ENCODE measurements around the gene TRAF2. TPM values are rescaled to one million over a fixed set of nuclear protein-coding genes. Genes with fewer than 3 reads are reported as not detected.

TRAF2 gene
- total RNA-seq, 2 experiments from 2014 or later, result 37.4 to 46.2 TPM

- ChIA-PET POLR2A (no interaction called here), CTCF (interaction anchor here (0.5 kb wide), 1 partner anchor 150 kb away, joined by 3 read pairs; no protein-coding TSS in a partner anchor)
- Mint-ChIP-seq H3K36me3 (ENCODE audit: low read depth) (peaks cover 25% of the 10 kb centered on the region), H3K27me3 (no peaks in the 10 kb centered on the region), H3K9me3 (ENCODE audit: low read depth) (no peaks in the 10 kb centered on the region), H3K4me1 (peaks cover 17% of the 10 kb centered on the region), H3K4me3 (no peak overlapping the region), H3K27ac (no peak overlapping the region)
- intact Hi-C loops (cut with DNase I, micrococcal nuclease), result no loop called here
- ATAC-seq, result no peak
- no peak for DNase-seq
These were observed 49.3 kb downstream of the TRAF2 start for GRCh38 chr9:136935651-136936050.

DNA sequence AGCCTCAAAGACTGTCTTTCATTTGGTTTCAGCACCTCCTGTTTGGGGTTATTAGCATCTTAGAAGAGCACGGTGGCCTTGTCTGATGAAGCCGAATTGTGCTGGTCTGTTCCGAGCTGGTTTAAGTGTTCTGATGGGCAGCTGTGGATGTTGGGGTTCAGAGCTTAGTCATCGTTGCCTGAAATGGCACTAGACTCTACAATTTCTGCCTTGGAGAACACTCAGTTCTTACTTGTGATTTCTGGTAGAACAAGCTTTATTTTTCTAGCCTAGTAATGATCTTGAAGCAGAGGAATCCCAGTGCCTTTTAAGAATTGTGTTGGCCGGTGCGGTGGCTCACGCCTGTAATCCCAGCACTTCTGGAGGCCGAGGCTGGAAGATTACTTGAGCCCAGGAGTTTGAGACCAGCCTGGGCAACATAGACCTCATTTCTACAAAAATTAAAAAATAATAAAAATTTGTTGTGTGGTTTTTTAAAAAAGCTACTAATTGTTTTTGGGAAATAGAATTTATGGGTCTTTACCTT, 50.4 kb downstream of the TRAF2 start:
- POLR2A ChIA-PET, result no interaction called here

GRCh38 chr9:136937186-136938001, 51.1 kb downstream of the TRAF2 start:
- ATAC-seq (no peak), DNase-seq (no peak)
- no peak overlapping the region for H3K4me3 Mint-ChIP-seq
- no peaks in the 10 kb centered on the region for H3K27me3 Mint-ChIP-seq
- ChIA-PET CTCF (no interaction called here), POLR2A (no interaction called here)
- no peak overlapping the region for H3K27ac Mint-ChIP-seq
- H3K36me3 Mint-ChIP-seq (ENCODE audit: low read depth), result peaks cover 32% of the 10 kb centered on the region
- H3K9me3 Mint-ChIP-seq (ENCODE audit: low read depth), result no peaks in the 10 kb centered on the region
- intact Hi-C loops (cut with DNase I, micrococcal nuclease), result no loop called here
- peaks cover 5% of the 10 kb centered on the region for H3K4me1 Mint-ChIP-seq

More for the DNA sequence above, 50.4 kb downstream of the TRAF2 start:
- CTCF ChIA-PET, result interaction anchor here (0.6 to 0.7 kb wide), 2 partner anchors 120 to 129 kb away, joined by 3 read pairs; no protein-coding TSS in a partner anchor
- Mint-ChIP-seq H3K9me3 (ENCODE audit: low read depth) (no peaks in the 10 kb centered on the region), H3K36me3 (ENCODE audit: low read depth) (peaks cover 31% of the 10 kb centered on the region), H3K4me3 (no peak overlapping the region), H3K4me1 (peaks cover 12% of the 10 kb centered on the region), H3K27me3 (no peaks in the 10 kb centered on the region), H3K27ac (peak overlapping the region; percentile 24)
- ATAC-seq (no peak), DNase-seq (no peak)
- intact Hi-C loops (cut with DNase I, micrococcal nuclease), result no loop called here

- Mint-ChIP-seq H3K9me3 (ENCODE audit: low read depth) (no peaks in the 10 kb centered on the region), H3K4me3 (no peak overlapping the region), H3K36me3 (ENCODE audit: low read depth) (peaks cover 37% of the 10 kb centered on the region), H3K27ac (no peak overlapping the region), H3K4me1 (peaks cover 4% of the 10 kb centered on the region), H3K27me3 (no peaks in the 10 kb centered on the region)
- ChIA-PET POLR2A (no interaction called here), CTCF (interaction anchor here (0.7 to 0.8 kb wide), 2 partner anchors 96 to 137 kb away, joined by 3 read pairs; no protein-coding TSS in a partner anchor)
- ATAC-seq (no peak), DNase-seq (no peak)
- intact Hi-C loops (cut with DNase I, micrococcal nuclease), result no loop called here
These were observed 53.2 kb downstream of the TRAF2 start for GRCh38 chr9:136939431-136939995.

GRCh38 chr9:136939996-136940525, 53.7 kb downstream of the TRAF2 start:
- H3K9me3 Mint-ChIP-seq (ENCODE audit: low read depth), result no peaks in the 10 kb centered on the region
- no peak overlapping the region for H3K27ac Mint-ChIP-seq
- peaks cover 37% of the 10 kb centered on the region for H3K36me3 Mint-ChIP-seq (ENCODE audit: low read depth)
- no peak for DNase-seq
- intact Hi-C loops (cut with DNase I, micrococcal nuclease), result loop anchor here in 1 of 2 experiments (5.0 kb wide), 2 partner anchors 38 to 93 kb away; partner anchors contain the start of gene PHPT1
- POLR2A ChIA-PET, result no interaction called here
- CTCF ChIA-PET, result no interaction called here
- peaks cover 8% of the 10 kb centered on the region for H3K4me1 Mint-ChIP-seq
- no peak overlapping the region for H3K4me3 Mint-ChIP-seq
- no peaks in the 10 kb centered on the region for H3K27me3 Mint-ChIP-seq
- ATAC-seq, result no peak

GRCh38 chr9:136940526-136941230, 54.4 kb downstream of the TRAF2 start:
- peaks cover 9% of the 10 kb centered on the region for H3K4me1 Mint-ChIP-seq
- intact Hi-C loops (cut with DNase I, micrococcal nuclease), result loop anchor here in 1 of 2 experiments (5.0 kb wide), 2 partner anchors 38 to 93 kb away; partner anchors contain the start of gene PHPT1
- H3K27ac Mint-ChIP-seq, result no peak overlapping the region
- DNase-seq, result no peak
- CTCF ChIA-PET, result no interaction called here
- no peak for ATAC-seq
- no peak overlapping the region for H3K4me3 Mint-ChIP-seq
- no peaks in the 10 kb centered on the region for H3K9me3 Mint-ChIP-seq (ENCODE audit: low read depth)
- H3K27me3 Mint-ChIP-seq, result no peaks in the 10 kb centered on the region
- POLR2A ChIA-PET, result no interaction called here
- H3K36me3 Mint-ChIP-seq (ENCODE audit: low read depth), result peaks cover 37% of the 10 kb centered on the region

DNA sequence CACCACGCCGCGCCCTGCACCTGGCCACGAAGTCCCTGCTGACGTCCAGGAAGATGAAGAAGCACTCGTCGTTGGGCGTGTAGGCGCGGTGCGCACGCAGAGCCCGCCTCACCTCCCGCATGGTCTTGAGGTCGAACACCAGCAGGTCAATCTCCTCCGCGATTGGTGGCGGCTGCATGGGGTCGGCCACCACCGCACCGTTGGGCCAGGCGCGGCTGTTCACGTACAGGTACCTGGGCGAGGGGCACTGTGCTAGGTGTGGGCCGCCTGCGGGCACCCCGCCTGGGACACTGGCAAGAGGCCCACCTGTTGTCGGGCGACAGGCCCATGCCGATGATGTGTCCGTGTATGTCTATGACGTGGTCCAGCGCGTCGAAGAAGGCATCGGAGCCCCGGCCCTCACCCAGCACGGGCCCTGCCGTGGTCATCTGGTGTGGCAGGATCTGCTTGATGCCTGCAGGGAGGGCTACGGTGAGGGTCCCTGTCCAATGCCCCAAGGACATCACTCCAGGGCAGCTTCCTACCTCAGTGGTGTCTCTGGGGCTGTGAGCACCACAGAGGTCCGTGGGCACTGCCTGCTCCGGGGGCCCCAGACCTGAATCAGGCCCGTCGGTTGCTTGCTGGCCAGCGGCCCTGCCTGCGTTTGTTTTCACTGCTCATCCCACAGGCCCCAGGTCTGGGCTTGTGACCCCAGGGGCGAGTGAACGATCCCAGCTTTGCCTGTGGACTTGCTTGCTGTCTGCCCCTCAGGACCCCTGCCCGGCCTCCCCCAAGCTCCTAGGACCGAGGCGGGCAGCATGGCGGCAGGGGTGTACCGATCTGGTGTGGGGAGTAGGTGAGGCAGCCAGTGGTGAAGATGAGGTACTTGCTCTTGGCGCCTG, 55.2 kb downstream of the TRAF2 start:
- intact Hi-C loops (cut with DNase I, micrococcal nuclease), result loop anchor here in 1 of 2 experiments (5.0 kb wide), 2 partner anchors 39 to 94 kb away; partner anchors contain the start of gene PHPT1
- ChIA-PET POLR2A (no interaction called here), CTCF (no interaction called here)
- Mint-ChIP-seq H3K27me3 (no peaks in the 10 kb centered on the region), H3K36me3 (ENCODE audit: low read depth) (peaks cover 34% of the 10 kb centered on the region), H3K4me3 (no peak overlapping the region), H3K4me1 (peaks cover 9% of the 10 kb centered on the region), H3K9me3 (ENCODE audit: low read depth) (no peaks in the 10 kb centered on the region), H3K27ac (no peak overlapping the region)
- ATAC-seq, result no peak
- no peak for DNase-seq

- POLR2A ChIA-PET, result no interaction called here
- DNase-seq (no peak), ATAC-seq (no peak)
- intact Hi-C loops (cut with DNase I, micrococcal nuclease), result loop anchor here in 1 of 2 experiments (5.0 kb wide), 2 partner anchors 40 to 95 kb away; partner anchors contain the start of gene PHPT1
- peaks cover 9% of the 10 kb centered on the region for H3K4me1 Mint-ChIP-seq
- peak overlapping the region; percentile 77 for H3K4me3 Mint-ChIP-seq
- peaks cover 29% of the 10 kb centered on the region for H3K36me3 Mint-ChIP-seq (ENCODE audit: low read depth)
- no peaks in the 10 kb centered on the region for H3K9me3 Mint-ChIP-seq (ENCODE audit: low read depth)
- no peaks in the 10 kb centered on the region for H3K27me3 Mint-ChIP-seq
- no peak overlapping the region for H3K27ac Mint-ChIP-seq
- CTCF ChIA-PET, result interaction anchor here (0.6 kb wide), 1 partner anchor 18 kb away, joined by 3 read pairs; no protein-coding TSS in a partner anchor
These were observed 56.0 kb downstream of the TRAF2 start for GRCh38 chr9:136942112-136942880.

DNA sequence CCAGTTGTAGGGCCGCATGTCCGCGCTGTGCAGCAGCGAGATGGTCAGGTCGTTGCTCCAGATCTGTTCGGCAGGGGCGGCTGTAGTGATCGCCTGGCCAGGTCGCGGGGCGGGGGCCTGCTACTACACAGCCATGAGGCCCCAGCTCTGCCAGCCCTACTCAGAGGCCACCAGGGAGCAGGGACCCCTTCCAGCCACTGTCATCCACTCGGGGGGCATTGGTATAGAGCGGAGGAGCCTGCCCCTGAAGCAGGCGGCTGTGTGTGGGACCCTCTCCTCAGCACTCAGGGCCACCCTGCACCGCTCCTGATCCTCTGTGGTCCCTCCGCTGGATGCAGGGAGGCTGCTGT, 56.5 kb downstream of the TRAF2 start:
- no peak for ATAC-seq
- DNase-seq, result no peak
- Mint-ChIP-seq H3K36me3 (ENCODE audit: low read depth) (peaks cover 27% of the 10 kb centered on the region), H3K4me1 (peaks cover 9% of the 10 kb centered on the region), H3K4me3 (peak overlapping the region; percentile 77), H3K27me3 (no peaks in the 10 kb centered on the region), H3K9me3 (ENCODE audit: low read depth) (no peaks in the 10 kb centered on the region), H3K27ac (no peak overlapping the region)
- POLR2A ChIA-PET, result no interaction called here
- CTCF ChIA-PET, result interaction anchor here (0.6 to 1.2 kb wide), 3 partner anchors 12 to 216 kb away, joined by 3 to 4 read pairs (median 3); no protein-coding TSS in a partner anchor
- intact Hi-C loops (cut with DNase I, micrococcal nuclease), result loop anchor here in 1 of 2 experiments (5.0 kb wide), 2 partner anchors 41 to 96 kb away; partner anchors contain the start of gene PHPT1

All from activated CD4-positive, alpha-beta T cell treated with anti-CD3 and anti-CD28 coated beads for 36 hours (primary cell).